Measurements from ENCODE around the gene AHNAK.
"Not testable (repeated sequence)": the region's sequence is repeated elsewhere in the genome, so short reads cannot be mapped to it uniquely, and the experiment has no call there.

AHNAK gene

DNA sequence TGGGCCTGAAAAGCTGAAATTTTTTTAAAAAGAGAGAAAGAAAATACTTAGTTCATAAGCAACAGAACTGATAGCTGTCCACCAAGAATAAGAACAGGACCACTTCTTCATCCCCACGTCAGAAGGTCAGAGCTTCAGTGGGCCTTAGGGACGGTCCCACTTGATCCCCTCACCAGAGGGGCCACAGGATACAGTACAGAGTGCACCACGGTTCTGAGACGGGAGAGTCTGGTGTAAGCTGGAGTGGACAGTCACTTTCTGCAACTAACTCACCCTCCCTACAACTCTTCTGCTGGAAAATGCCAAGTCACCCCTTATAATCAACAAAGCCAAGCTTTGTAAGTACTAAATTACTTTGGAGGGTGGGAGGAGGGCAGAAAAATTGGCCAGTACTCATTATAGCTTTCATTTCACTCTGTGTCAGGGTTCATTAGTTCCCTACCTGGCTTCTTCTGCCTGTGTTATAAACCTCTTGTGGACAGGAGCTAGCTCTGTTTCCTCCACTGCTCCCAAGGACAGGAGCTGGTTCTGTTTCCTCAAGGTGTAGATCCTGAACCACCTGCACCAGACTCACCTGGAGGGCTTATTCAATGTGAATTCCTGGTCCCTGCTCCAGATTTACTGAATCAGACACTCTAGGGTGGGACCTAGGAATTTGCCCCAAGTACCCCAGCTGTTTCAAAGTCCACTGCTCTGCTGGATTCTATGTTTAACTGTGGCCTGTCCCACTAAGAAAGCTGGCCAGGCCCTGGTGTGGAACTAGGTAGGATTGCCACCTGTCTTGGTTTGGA, 88.2 kb downstream of the AHNAK start:
- peak; percentile 67 for DNase-seq

DNA sequence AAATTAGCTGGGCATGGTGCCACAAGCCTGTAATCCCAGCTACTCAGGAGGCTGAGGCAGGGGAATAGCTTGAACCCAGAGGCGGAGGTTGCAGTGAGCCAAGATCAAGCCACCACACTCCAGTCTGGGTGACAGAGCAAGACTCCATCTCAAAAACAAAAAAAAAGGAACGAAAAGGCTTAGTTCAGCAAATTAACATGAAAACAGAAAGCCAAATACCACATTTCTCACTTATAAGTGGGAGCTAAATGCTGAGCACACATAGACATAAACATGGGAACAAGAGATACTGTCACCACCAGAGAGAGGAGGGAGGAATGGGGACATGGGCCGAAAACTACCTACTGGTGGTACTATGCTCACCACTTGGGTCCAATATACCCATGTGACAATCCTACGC, 89.1 kb downstream of the AHNAK start:
- DNase-seq = no peak

- no peak for DNase-seq
These were observed 90.0 kb downstream of the AHNAK start for GRCh38 chr11:62456630-62457029.

DNA sequence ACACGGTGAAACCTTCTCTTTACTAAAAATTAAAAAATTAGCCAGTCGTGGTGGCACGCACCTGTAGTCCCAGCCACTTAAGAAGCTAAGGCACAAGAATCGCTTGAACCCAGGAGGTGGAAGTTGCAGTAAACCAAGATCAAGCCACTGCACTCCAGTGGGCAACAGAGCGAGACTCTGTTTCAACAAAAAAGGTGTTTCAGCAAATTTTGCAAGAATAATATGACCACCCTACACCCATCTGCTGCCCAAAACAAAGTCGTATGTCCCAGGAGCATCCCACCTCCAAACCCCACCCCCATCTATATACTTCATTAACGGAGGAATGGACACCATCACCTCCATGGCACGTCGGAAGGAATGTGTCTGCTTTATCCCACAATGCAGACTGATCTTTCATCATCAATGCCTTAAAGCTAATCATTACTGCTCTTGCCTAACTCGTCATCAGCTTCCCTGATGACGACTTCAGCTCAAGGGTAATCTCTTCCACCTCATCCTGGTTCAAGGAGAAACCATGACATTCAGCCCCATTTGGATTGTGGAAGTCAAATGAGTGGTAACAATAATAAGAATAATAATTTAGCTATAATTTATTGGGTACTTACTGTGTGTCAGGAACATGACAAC, 93.7 kb downstream of the AHNAK start:
- no peak for DNase-seq

- no peak for DNase-seq
These were observed 94.3 kb downstream of the AHNAK start for GRCh38 chr11:62452261-62452660.

GRCh38 chr11:62451241-62451621, 95.4 kb downstream of the AHNAK start:
- DNase-seq = no peak

GRCh38 chr11:62450543-62451240, 95.9 kb downstream of the AHNAK start:
- DNase-seq = no peak

GRCh38 chr11:62449912-62450311, 96.7 kb downstream of the AHNAK start:
- DNase-seq = not testable (repeated sequence)

- no peak for DNase-seq
These were observed 97.2 kb downstream of the AHNAK start for GRCh38 chr11:62449451-62449851.

- DNase-seq = no peak
These were observed 100.5 kb downstream of the AHNAK start for GRCh38 chr11:62446091-62446490.

DNA sequence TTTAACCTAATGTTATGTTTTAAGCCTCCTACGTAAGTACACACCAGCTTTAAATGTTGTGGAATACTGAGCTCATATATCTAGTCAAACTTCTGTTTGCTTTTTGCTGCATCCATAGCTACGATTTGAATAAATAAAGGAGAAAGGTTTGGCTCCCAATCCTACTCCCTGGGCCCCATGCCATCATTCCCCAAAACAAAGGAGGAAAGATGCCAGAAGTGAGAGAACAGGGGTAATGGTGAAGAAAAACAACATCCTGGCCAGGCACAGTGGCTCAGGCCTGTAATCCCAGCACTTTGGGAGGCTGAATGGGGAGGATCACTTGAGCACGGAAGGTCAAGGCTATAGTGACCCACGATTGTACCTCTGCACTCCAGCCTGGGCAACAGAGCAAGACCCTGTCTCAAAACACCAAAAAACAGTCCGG, 101.3 kb downstream of the AHNAK start:
- no peak for DNase-seq

DNA sequence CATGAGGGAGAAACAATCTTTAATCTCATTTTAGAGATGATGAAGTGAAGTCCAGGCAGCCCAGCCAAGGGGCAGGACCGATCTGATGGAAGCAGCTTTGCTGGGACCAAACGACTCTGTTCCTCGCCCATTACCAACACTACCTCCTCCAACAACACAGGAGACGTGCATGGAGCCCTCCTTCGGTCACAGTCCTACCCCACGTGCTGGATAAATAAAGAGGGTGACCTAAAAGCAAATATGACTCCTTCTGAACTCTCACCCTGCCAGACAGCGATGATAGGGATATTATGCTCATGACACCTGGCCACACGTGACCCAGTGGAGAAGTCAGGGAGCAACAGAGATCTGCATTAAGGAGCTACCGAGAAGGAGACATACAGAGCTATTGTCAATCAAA, 101.8 kb downstream of the AHNAK start:
- DNase-seq = no peak

DNA sequence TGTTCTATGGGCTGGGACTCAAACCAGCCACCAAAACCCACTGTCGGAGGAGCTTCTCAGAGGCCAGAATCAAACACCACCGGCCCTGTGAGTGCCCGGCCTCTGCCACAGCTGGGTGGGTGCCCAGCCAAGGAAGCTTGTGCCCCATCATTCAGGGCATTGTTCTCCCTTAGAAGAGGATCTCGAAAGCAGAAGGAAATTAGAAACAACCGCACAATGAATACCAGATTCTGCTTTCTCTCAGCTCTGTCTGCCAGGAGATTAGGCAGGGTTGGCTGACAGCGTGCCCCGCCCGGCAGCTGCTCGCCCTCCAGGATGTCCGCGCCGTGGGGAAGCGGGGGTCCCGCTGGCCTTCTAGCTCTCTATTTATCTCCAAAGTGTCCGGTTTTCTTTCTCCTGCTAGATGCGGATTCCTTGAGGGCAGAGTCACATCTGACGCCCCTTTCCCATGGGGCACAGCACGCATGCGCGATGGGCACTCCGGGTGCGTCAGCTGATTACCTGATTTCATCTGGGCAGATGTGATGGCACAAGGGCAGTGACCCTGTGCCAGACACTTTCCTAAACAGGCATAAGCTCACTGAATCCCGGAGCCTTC, 102.3 kb downstream of the AHNAK start:
- DNase-seq = peak; percentile 79

DNA sequence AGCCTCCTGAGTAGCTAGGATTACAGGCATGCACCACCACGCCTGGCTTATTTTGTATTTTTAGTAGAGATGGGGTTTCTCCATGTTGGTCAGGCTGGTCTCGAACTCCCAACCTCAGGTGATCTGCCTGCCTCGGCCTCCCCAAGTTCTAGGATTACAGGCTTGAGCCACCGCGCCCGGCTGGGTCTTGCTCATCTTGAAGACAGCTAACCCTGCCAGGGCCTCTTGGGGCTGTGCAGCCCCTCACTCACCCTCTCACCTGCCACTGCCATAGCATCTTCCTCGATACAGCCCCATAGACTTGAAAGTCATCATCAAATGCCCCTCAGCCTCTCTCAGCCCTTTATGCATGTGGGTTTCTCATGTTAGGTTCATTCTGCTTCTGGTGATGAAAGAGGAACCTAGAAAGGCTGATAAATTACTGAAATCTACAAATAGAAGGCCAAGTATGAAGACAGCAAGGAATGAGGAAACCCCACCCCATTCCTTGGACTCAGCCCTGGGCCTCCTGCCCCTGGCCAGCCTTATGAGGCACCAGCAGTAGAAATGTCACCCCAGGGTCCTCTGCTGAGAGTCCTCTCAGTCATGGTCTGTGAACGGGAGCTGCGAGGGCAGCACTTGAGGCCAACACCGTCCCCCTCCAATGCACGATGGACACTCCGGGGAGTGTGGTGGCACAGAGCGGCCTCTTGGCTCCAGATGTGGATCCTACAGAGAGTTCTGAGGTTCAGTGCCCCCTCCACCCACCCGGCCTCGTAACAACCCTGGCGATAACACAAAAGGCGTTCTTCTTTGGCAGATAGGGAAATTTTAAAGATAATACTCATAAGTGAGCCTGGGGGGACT, 103.0 kb downstream of the AHNAK start:
- no peak for DNase-seq

DNA sequence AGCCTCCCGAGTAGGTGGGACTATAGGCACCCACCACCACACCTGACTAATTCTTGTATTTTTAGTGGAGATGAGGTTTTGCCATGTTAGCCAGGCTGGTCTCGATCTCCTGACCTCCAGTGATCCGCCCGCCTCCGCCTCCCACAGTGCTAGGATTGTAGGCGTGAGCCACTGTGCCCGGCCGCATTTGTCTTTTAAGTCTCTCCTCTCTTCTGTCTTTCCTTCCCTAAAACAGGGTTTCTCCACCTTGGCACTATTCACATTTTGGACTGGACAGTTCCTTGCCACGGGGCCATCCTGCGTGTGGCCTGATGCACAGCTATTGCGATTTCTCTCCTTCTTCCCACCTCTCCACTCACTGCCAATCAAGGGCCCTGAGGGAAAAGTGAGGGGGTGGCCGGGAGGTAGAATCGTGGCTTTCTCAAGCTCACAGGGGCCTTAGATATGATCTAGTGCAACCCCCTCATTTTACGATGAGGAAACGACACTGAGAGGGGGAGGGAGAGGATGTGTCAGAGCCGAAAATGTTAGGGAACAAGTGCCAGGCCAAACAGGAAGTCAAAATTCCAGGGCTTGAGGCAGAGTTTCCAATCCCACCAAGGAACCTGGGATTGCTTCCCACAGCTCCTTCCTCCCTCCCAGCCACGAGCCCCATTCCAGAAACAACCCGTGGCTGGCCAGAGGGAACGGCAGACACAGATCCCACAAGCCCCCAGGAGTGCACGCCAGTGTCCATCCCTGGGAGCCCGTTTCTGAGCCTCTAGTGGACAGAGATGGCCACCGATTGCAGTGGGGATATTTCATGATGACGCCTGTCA, 106.6 kb downstream of the AHNAK start:
- no peak for DNase-seq

DNA sequence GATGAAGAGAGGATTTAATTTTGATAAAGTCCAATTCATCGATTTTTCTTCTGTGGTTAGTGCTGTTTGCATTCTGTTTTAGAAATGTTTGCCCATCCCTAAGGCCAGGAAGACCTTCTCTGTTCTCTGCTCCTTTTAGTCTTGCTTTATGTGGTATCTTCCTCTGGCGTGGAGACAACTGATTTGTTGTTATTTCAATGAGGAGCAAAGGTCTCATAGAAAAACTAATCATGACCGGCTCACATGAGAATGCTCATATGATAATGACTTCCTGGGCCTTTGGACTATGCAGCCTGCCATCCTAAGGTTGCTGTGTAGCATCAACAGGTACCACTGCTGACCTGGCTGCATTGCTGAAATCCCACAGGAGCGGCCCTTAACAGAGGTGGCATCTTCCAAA, 108.0 kb downstream of the AHNAK start:
- no peak for DNase-seq

GRCh38 chr11:62437616-62438015, 109.0 kb downstream of the AHNAK start:
- DNase-seq = no peak

- peak; percentile 42 for DNase-seq
These were observed 110.6 kb downstream of the AHNAK start for GRCh38 chr11:62435846-62436660.

- peak; percentile 19 for DNase-seq
These were observed 112.7 kb downstream of the AHNAK start for GRCh38 chr11:62433904-62434276.

- DNase-seq = no peak
These were observed 113.3 kb downstream of the AHNAK start for GRCh38 chr11:62433141-62433903.

Measured in hematopoietic multipotent progenitor cell treated with erythropoietin and hydrocortisone succinate and interleukin-3 and kit ligand, for 8 days (in vitro differentiated cells).